Spleen (tissue), 7 donors: ENCODE results near the gene GCSAM.

Experiments used
- POLR2A ChIP-seq, 3 donors: fragments of 450-650 bp; IDR thresholded peaks; one replicate each; pipeline ENCODE4 v1.5.1; 2017; ENCODE audit warnings: antibody characterized with exemption in 3 of 3, mild to moderate bottlenecking in 1 of 3
- TF ChIP-seq, protein P1 (sequence below), 11 experiments: fragments of 200-600 bp in 7 of 11; fragments of 450-650 bp in 4 of 11; sonication (generic) in 4 of 11; IDR thresholded peaks in 8 of 11; conservative IDR thresholded peaks in 3 of 11; 1 replicate in 7 of 11; 2 replicates in 4 of 11; pipeline versions ENCODE4 v1.4.0 to v1.8.0; 2016 to 2021; ENCODE audit warnings: antibody characterized with exemption in 11 of 11, inconsistent platforms in 4 of 11, mild to moderate bottlenecking in 1 of 11
- donor health status: DM: no; HTN: no; CAD: no; lungs with moderate emphysema.
- donor health status: DM: no; HTN: no; CAD: no.
- donor health status: DM: no; HTN: no; CAD: no.

DNA sequence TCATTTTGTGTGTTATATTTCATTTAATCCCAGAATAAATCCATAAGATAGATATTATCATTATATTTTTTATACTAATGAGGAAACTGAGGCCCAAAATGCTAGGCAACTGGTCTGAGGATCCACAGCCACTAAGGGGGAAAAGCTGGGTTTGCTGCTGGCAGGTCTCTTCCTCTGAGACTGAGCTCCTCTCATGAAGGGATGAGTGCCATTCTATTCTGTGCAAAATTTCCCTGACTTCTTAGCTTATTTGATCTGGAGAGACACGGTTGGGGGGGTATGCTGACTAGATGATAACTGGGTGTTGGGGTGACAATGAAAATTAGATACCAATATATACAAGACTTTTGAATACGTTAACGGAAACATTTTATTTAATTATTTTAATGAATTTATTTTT is 1.9 kb downstream of the GCSAM start:
- TF ChIP-seq, protein P1, sequence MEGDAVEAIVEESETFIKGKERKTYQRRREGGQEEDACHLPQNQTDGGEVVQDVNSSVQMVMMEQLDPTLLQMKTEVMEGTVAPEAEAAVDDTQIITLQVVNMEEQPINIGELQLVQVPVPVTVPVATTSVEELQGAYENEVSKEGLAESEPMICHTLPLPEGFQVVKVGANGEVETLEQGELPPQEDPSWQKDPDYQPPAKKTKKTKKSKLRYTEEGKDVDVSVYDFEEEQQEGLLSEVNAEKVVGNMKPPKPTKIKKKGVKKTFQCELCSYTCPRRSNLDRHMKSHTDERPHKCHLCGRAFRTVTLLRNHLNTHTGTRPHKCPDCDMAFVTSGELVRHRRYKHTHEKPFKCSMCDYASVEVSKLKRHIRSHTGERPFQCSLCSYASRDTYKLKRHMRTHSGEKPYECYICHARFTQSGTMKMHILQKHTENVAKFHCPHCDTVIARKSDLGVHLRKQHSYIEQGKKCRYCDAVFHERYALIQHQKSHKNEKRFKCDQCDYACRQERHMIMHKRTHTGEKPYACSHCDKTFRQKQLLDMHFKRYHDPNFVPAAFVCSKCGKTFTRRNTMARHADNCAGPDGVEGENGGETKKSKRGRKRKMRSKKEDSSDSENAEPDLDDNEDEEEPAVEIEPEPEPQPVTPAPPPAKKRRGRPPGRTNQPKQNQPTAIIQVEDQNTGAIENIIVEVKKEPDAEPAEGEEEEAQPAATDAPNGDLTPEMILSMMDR (IDR thresholded peaks at IDR 0.05 in 8 of 11, conservative IDR thresholded peaks at IDR 0.05 in 3 of 11) = no peak
- no peak for TF ChIP-seq POLR2A (IDR thresholded peaks at IDR 0.05)
